ENCODE results near the gene DBH.

GRCh38 chr9:133605446-133605845, 30.7 kb upstream of the DBH start:
- TF ChIP-seq CTCF (IDR thresholded peaks at IDR 0.05 in 2 of 3, conservative IDR thresholded peaks at IDR 0.05 in 1 of 3; ENCODE audit: control insufficient read depth in 2 of 3, extremely low read depth in 1 of 3, insufficient read depth in 1 of 3, low read depth in 3 of 3, low read length in 3 of 3) (no peak), BCL11A (IDR thresholded peaks at IDR 0.05; ENCODE audit: low read depth, low read length) (no peak)
